LNCaP clone FGC (cell line): ENCODE data around the gene DOK7.
"Not testable (repeated sequence)": the region's sequence is repeated elsewhere in the genome, so short reads cannot be mapped to it uniquely, and the experiment has no call there.

Source experiments
- DNase-seq: peaks from one replicate; pipeline ENCODE4 v3.0.0-alpha.2; 2011; ENCODE audit warnings: low read depth
- H3K4me3 ChIP-seq: 2 replicates; pipeline ENCODE4 v1.5.1; 2011; ENCODE audit warnings: mild to moderate bottlenecking, low read depth, low read length, control low read depth
- TF ChIP-seq, protein P1 (sequence below): IDR thresholded peaks from 2 replicates; pipeline ENCODE4 v1.5.1; 2012; ENCODE audit warnings: mild to moderate bottlenecking; ENCODE audit not compliant: control insufficient read depth, insufficient read depth; ENCODE audit errors: extremely low read depth

DOK7 gene

DNA sequence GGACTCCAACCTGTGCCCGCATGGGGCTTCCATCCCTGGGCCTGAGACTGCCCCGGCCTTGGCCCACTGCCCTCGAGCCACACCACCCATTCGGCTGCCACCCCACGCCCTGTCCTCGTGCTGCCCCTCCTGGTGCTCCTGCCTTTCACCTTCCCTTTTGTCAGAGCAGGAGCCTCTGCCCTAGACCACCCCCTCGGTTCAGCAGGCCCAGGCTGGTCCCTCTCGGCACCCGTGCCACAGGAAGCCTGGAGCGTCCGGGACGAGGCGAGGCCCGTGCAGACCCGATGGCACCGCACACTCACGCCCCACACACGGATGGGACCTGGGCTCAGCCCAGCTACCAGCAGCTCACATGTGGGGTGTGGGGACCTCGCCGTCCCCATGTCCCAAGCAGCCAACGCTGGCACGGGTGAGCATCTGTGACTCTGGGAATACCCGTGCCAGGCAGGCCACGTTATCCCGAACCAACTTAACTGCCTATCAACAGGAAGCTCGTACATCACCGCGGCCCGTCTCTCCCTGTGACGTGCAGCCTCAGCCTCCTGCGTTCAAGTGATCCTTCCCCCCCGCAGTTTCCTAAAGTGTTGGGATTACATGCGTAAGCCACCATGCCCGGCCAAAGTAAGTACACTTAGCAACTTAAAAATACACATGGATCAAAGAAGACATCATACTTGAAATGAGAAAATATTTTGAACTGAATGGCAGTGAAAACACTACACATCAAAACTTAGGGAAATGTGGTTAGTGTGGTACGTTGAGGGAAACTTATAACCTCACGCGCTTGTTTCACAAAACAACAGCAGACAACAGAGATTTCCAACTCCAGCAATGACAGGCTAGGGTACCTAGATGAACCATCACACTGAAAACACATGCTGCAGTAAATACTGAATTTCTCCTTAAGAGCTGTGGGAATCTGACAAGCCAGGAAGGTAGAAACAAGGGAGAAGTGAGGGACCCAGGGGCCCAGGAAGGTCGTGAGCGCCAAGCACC lies 40.1 kb downstream of the DOK7 start:
- TF ChIP-seq, protein P1, sequence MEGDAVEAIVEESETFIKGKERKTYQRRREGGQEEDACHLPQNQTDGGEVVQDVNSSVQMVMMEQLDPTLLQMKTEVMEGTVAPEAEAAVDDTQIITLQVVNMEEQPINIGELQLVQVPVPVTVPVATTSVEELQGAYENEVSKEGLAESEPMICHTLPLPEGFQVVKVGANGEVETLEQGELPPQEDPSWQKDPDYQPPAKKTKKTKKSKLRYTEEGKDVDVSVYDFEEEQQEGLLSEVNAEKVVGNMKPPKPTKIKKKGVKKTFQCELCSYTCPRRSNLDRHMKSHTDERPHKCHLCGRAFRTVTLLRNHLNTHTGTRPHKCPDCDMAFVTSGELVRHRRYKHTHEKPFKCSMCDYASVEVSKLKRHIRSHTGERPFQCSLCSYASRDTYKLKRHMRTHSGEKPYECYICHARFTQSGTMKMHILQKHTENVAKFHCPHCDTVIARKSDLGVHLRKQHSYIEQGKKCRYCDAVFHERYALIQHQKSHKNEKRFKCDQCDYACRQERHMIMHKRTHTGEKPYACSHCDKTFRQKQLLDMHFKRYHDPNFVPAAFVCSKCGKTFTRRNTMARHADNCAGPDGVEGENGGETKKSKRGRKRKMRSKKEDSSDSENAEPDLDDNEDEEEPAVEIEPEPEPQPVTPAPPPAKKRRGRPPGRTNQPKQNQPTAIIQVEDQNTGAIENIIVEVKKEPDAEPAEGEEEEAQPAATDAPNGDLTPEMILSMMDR = no peak
- DNase-seq = no peak
- H3K4me3 ChIP-seq = no peak overlapping the region

DNA sequence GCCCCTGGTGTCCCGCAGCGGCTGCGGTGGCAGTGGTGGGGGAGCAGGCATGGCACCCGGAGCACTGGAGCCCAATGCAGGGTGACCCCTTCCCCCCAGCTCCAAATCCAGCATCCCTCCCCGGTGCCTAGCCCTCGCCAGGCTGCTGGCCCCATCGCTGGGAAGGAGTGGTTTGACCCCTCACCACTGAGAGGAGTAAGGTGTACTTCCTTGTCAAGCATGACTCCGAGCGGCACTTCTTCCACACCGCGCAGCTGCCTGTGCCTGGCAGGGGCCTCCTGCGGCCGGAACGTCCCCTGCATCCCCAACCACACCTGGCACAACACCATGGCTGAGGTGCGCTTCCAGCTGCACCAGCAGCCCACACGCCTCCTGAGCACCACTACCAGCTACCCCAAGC lies 42.1 kb downstream of the DOK7 start:
- no peak for DNase-seq
- no peak overlapping the region for H3K4me3 ChIP-seq
- TF ChIP-seq, protein P1 = no peak

DNA sequence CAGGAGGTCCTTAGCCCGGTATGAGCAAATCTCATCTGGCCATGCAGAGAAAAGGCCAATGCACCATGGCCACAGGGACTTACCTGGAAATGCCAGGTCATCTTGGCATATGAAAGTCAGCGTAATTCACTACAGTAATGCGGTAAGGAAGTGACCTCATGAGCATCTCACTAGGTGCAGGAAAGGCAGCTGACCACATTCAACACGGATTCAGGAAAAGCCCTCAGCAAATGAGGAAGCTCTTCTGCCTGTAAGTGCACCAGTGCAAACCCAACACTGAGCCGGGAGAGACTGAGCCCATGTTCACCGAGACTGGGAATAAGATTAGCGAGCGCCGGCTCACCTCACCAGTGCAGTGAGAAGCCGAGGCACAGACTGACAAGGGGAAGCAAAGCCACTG lies 45.4 kb downstream of the DOK7 start:
- H3K4me3 ChIP-seq = no peak overlapping the region
- TF ChIP-seq, protein P1 = no peak
- no peak for DNase-seq

DNA sequence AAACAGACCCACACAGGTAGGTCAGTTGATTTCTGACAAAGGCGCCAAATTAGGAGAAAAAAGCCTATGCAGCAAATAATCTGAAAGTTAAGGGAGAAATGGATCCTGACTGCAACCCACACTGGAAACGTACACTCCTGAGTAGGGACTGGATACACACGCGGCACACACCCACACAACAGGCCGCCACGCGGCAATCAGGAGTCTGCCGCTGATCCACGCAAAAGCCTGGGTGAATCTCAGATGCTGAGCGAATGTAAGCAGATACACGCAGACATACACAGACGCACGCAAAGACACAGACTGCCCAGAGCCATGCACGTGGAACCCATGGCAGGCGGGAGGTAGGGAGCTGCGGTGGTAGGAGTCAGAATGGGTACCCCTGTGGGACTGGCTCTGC lies 47.4 kb downstream of the DOK7 start:
- TF ChIP-seq, protein P1 = no peak
- no peak for DNase-seq
- no peak overlapping the region for H3K4me3 ChIP-seq

DNA sequence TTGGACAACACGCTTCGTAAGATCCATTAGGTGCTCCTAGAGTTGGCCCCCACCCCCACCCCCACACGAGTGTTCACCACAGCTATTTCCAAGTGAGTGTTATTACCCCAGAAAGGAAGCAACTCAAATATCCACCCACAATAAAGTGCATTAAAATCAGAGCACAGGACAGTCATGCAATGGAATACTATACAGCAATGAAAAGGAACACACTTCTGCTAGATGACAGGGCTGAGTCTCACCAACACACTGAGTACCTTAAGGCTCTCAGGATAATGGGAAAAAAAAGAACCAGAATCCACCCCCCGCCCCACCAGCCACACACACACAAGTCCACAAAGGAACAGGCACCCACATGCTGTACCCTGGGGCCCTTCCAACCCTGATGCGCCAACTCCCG lies 48.1 kb downstream of the DOK7 start:
- H3K4me3 ChIP-seq = no peak overlapping the region
- no peak for DNase-seq
- TF ChIP-seq, protein P1 = no peak

DNA sequence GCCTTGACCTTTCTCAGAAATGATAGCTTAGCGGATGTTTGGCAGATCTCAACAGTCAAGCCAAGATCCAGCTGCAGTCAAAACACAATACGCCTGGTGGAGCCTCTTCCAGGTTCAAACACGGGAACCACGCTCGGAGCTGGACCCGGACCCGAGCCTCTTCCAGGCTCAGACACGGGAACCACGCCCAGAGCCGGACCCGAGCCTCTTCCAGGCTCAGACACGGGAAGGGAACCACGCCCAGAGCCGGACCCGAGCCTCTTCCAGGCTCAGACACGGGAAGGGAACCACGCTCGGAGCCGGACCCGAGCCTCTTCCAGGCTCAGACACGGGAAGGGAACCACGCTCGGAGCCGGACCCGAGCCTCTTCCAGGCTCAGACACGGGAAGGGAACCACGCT lies 48.5 kb downstream of the DOK7 start:
- not testable (repeated sequence) for DNase-seq, H3K4me3 ChIP-seq

DNA sequence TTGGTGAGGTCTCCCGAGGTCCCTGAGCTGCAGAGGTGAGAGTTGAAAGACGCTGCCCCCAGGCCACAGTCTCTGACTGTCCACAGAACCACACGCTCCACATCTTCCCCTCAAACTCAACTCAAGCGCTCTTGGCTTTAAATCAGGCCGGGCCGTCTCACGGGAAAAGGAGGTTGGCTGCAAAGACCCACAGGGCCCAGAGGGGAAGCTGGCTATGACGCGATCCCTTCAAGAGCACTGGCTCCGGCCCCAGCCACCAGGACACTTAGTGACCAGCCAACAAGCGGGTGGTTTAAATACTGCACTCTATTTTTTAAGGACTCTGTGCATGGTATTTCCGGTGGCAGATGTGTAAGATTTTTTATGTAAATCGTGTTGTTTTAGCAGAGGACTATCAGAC lies 49.2 kb downstream of the DOK7 start:
- no peak for DNase-seq
- no peak overlapping the region for H3K4me3 ChIP-seq
- TF ChIP-seq, protein P1 = no peak
